Keratinocyte (primary cell): ENCODE results near the gene ATP1A4.

Experiments used
- CTCF ChIP-seq, 3 experiments: IDR thresholded peaks in 1 of 3; conservative IDR thresholded peaks in 1 of 3; optimal IDR thresholded peaks in 1 of 3; 2 replicates in 2 of 3; 3 replicates in 1 of 3; pipeline versions ENCODE3 to v1.5.1; 2011; ENCODE audit warnings: low read length in 3 of 3, mild to moderate bottlenecking in 3 of 3, moderate library complexity in 2 of 3, control low read depth in 1 of 3, inconsistent platforms in 1 of 3; ENCODE audit not compliant: insufficient read depth in 2 of 3; ENCODE audit errors: extremely low read depth in 1 of 3
- EZH2 ChIP-seq: IDR thresholded peaks from one replicate; pipeline ENCODE4 v1.6.1; 2012; ENCODE audit warnings: inconsistent platforms, mild to moderate bottlenecking, low read length, moderate library complexity

GRCh38 chr1:160214481-160215140 lies 63.2 kb downstream of the ATP1A4 start:
- TF ChIP-seq EZH2, result no peak
- no peak for TF ChIP-seq CTCF (optimal IDR thresholded peaks at IDR 0.05 in 1 of 3, IDR thresholded peaks at IDR 0.05 in 1 of 3, conservative IDR thresholded peaks at IDR 0.05 in 1 of 3; ENCODE audit: extremely low read depth in 1 of 3, insufficient read depth in 2 of 3, low read length in 3 of 3)
